Peyer's patch (tissue), 4 donors: ENCODE results near the gene PEX5L.

Source experiments
- POLR2A ChIP-seq, 2 donors: fragments of 450-650 bp; IDR thresholded peaks; one replicate each; pipeline ENCODE4 v1.5.1; 2017; ENCODE audit warnings: antibody characterized with exemption in 2 of 2, mild to moderate bottlenecking in 2 of 2, moderate library complexity in 2 of 2
- TF ChIP-seq, protein P1 (sequence below), 6 experiments: fragments of 450-650 bp in 4 of 6; fragments of 200-600 bp in 2 of 6; sonication (generic) in 1 of 6; IDR thresholded peaks; one replicate each; pipeline ENCODE4 v1.5.1; 2017 to 2019; ENCODE audit warnings: antibody characterized with exemption in 6 of 6, mild to moderate bottlenecking in 3 of 6, moderate library complexity in 1 of 6

GRCh38 chr3:180072786-180073185, 36.0 kb upstream of the PEX5L start:
- TF ChIP-seq, protein P1, sequence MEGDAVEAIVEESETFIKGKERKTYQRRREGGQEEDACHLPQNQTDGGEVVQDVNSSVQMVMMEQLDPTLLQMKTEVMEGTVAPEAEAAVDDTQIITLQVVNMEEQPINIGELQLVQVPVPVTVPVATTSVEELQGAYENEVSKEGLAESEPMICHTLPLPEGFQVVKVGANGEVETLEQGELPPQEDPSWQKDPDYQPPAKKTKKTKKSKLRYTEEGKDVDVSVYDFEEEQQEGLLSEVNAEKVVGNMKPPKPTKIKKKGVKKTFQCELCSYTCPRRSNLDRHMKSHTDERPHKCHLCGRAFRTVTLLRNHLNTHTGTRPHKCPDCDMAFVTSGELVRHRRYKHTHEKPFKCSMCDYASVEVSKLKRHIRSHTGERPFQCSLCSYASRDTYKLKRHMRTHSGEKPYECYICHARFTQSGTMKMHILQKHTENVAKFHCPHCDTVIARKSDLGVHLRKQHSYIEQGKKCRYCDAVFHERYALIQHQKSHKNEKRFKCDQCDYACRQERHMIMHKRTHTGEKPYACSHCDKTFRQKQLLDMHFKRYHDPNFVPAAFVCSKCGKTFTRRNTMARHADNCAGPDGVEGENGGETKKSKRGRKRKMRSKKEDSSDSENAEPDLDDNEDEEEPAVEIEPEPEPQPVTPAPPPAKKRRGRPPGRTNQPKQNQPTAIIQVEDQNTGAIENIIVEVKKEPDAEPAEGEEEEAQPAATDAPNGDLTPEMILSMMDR (IDR thresholded peaks at IDR 0.05): no peak
- no peak for TF ChIP-seq POLR2A (IDR thresholded peaks at IDR 0.05)
